Large intestine (tissue), 3 donors: Measurements from ENCODE around the gene SNRPA. TPM values are rescaled to one million over a fixed set of nuclear protein-coding genes. Genes with fewer than 3 reads are reported as not detected.
A peak's percentile ranks its signal among the peaks of the same experiment; 100 is the strongest.
"Not testable (repeated sequence)": the region's sequence is repeated elsewhere in the genome, so short reads cannot be mapped to it uniquely, and the experiment has no call there.

Experiments used
- DNase-seq, 2 donors: peaks; one replicate each; pipeline versions ENCODE4 v3.0.0 to v3.0.0-alpha.2; 2013
- H3K27ac ChIP-seq: one replicate; pipeline ENCODE4 v1.5.1; 2013; ENCODE audit warnings: low read length
- H3K27me3 ChIP-seq: 2 replicates; pipeline ENCODE4 v1.6.1; 2013; ENCODE audit warnings: low read length; ENCODE audit not compliant: control insufficient read depth, insufficient read depth
- H3K36me3 ChIP-seq: 2 replicates; pipeline ENCODE4 v1.6.1; 2013; ENCODE audit warnings: low read length; ENCODE audit not compliant: control insufficient read depth, insufficient read depth
- H3K4me1 ChIP-seq: one replicate; pipeline ENCODE4 v1.6.1; 2013; ENCODE audit warnings: low read length; ENCODE audit not compliant: control insufficient read depth, insufficient read depth
- H3K4me3 ChIP-seq: one replicate; pipeline ENCODE4 v1.5.1; 2013; ENCODE audit warnings: low read length
- H3K9me3 ChIP-seq: one replicate; pipeline ENCODE4 v1.6.1; 2013; ENCODE audit warnings: mild to moderate bottlenecking, low read depth, low read length, moderate library complexity; ENCODE audit not compliant: control insufficient read depth
- WGBS: methylation state at CpG from one replicate; pipeline ENCODE4 v1.1.5; 2013; ENCODE audit warnings: low lambda C conversion rate; ENCODE audit not compliant: insufficient coverage; 5-methylcytosine and 5-hydroxymethylcytosine counted together
- polyA plus RNA-seq: library from polyadenylated mRNA; unstranded; fragments of 120-200 nt; gene quantifications from one replicate; pipeline ENCODE4 v1.2.1, GENCODE V29; 2013

Gene SNRPA
- polyA plus RNA-seq, 1 donor: 65.7 TPM

GRCh38 chr19:40808021-40808325, 57.0 kb downstream of the SNRPA start:
- DNase-seq: no peak
- Histone ChIP-seq H3K36me3 (peaks cover 53% of the 10 kb centered on the region), H3K9me3 (no peaks in the 10 kb centered on the region), H3K4me3 (no peak overlapping the region), H3K4me1 (peaks cover 68% of the 10 kb centered on the region), H3K27ac (no peak overlapping the region), H3K27me3 (no peaks in the 10 kb centered on the region)
- no CpG with 5 or more reads among the region's 2 CpGs for WGBS

GRCh38 chr19:40808497-40808896, 57.5 kb downstream of the SNRPA start:
- Histone ChIP-seq H3K36me3 (peaks cover 47% of the 10 kb centered on the region), H3K27me3 (no peaks in the 10 kb centered on the region), H3K4me1 (peaks cover 63% of the 10 kb centered on the region), H3K27ac (no peak overlapping the region), H3K9me3 (no peaks in the 10 kb centered on the region), H3K4me3 (no peak overlapping the region)
- WGBS: no CpG with 5 or more reads among the region's 5 CpGs
- no peak for DNase-seq

GRCh38 chr19:40809358-40810086, 58.5 kb downstream of the SNRPA start:
- H3K27me3 ChIP-seq: no peaks in the 10 kb centered on the region
- H3K4me1 ChIP-seq: peaks cover 53% of the 10 kb centered on the region
- H3K9me3 ChIP-seq: no peaks in the 10 kb centered on the region
- no peak for DNase-seq
- H3K27ac ChIP-seq: no peak overlapping the region
- H3K36me3 ChIP-seq: peaks cover 39% of the 10 kb centered on the region
- WGBS: no CpG with 5 or more reads among the region's 39 CpGs
- peak overlapping the region; percentile 58 for H3K4me3 ChIP-seq

- DNase-seq: no peak
- no peaks in the 10 kb centered on the region for H3K9me3 ChIP-seq
- H3K27ac ChIP-seq: peak overlapping the region; percentile 84
- peaks cover 33% of the 10 kb centered on the region for H3K36me3 ChIP-seq
- WGBS: no CpG with 5 or more reads among the region's 14 CpGs
- peaks cover 47% of the 10 kb centered on the region for H3K4me1 ChIP-seq
- no peaks in the 10 kb centered on the region for H3K27me3 ChIP-seq
- H3K4me3 ChIP-seq: peak overlapping the region; percentile 58
Observed at GRCh38 chr19:40810160-40810559, 59.2 kb downstream of the SNRPA start.

- H3K9me3 ChIP-seq, H3K27me3 ChIP-seq: not testable (repeated sequence)
- no CpG with 5 or more reads among the region's 65 CpGs for WGBS
- DNase-seq: peak; percentile 70 to 91
- H3K4me3 ChIP-seq: peak overlapping the region; percentile 58
- H3K36me3 ChIP-seq: peaks cover 28% of the 10 kb centered on the region
- peak overlapping the region; percentile 84 for H3K27ac ChIP-seq
- peaks cover 40% of the 10 kb centered on the region for H3K4me1 ChIP-seq
Observed at GRCh38 chr19:40810649-40811408, 59.8 kb downstream of the SNRPA start.

GRCh38 chr19:40811478-40812341, 60.7 kb downstream of the SNRPA start:
- Histone ChIP-seq H3K9me3 (no peaks in the 10 kb centered on the region), H3K36me3 (peaks cover 28% of the 10 kb centered on the region), H3K4me3 (peak overlapping the region; percentile 58), H3K27ac (peak overlapping the region; percentile 84), H3K4me1 (peaks cover 31% of the 10 kb centered on the region), H3K27me3 (no peaks in the 10 kb centered on the region)
- DNase-seq: peak in 1 of 2 donors; percentile 59
- WGBS: no CpG with 5 or more reads among the region's 35 CpGs

- H3K4me3 ChIP-seq, H3K9me3 ChIP-seq, H3K27me3 ChIP-seq, H3K27ac ChIP-seq, DNase-seq: not testable (repeated sequence)
- Histone ChIP-seq H3K4me1 (peaks cover 26% of the 10 kb centered on the region), H3K36me3 (peaks cover 21% of the 10 kb centered on the region)
- WGBS: no CpG with 5 or more reads among the region's 7 CpGs
Observed at GRCh38 chr19:40812571-40812970, 61.6 kb downstream of the SNRPA start.

GRCh38 chr19:40813182-40813581, 62.2 kb downstream of the SNRPA start:
- no peak for DNase-seq
- peaks cover 27% of the 10 kb centered on the region for H3K4me1 ChIP-seq
- WGBS: no CpG with 5 or more reads among the region's 4 CpGs
- H3K36me3 ChIP-seq: peaks cover 15% of the 10 kb centered on the region
- H3K4me3 ChIP-seq: no peak overlapping the region
- no peaks in the 10 kb centered on the region for H3K9me3 ChIP-seq
- H3K27me3 ChIP-seq: no peaks in the 10 kb centered on the region
- no peak overlapping the region for H3K27ac ChIP-seq
